Cerebellar nuclear complex (tissue), 1 donor: Measurements from ENCODE around the gene SEC62.

Experiments used
- DNase-seq, 2 experiments: peaks; one replicate each; lab custom pipeline; 2025; lab: John Stamatoyannopoulos, UW

SEC62 gene

GRCh38 chr3:169966951-169967915, 626 bp downstream of the SEC62 start:
- no peak for DNase-seq

- DNase-seq: no peak
Observed at GRCh38 chr3:169968224-169968885, 1.7 kb downstream of the SEC62 start.

GRCh38 chr3:169969174-169970095, 2.8 kb downstream of the SEC62 start:
- DNase-seq: no peak

- no peak for DNase-seq
Observed at GRCh38 chr3:169970847-169971246, 4.2 kb downstream of the SEC62 start.

- no peak for DNase-seq
Observed at GRCh38 chr3:169971522-169971921, 4.9 kb downstream of the SEC62 start.

GRCh38 chr3:169980055-169980454, 13.4 kb downstream of the SEC62 start:
- no peak for DNase-seq

GRCh38 chr3:169984292-169984691, 17.7 kb downstream of the SEC62 start:
- no peak for DNase-seq

- DNase-seq: no peak
Observed at GRCh38 chr3:169990431-169990830, 23.8 kb downstream of the SEC62 start.

GRCh38 chr3:169992156-169992555, 25.5 kb downstream of the SEC62 start:
- no peak for DNase-seq

GRCh38 chr3:169992781-169993180, 26.2 kb downstream of the SEC62 start:
- DNase-seq: no peak

GRCh38 chr3:169993761-169994160, 27.2 kb downstream of the SEC62 start:
- no peak for DNase-seq

- DNase-seq: no peak
Observed at GRCh38 chr3:169996063-169996462, 29.5 kb downstream of the SEC62 start.

- no peak for DNase-seq
Observed at GRCh38 chr3:169998668-169999131, 32.1 kb downstream of the SEC62 start.

GRCh38 chr3:169999433-169999832, 32.8 kb downstream of the SEC62 start:
- DNase-seq: no peak

- no peak for DNase-seq
Observed at GRCh38 chr3:170000051-170000450, 33.4 kb downstream of the SEC62 start.

GRCh38 chr3:170002231-170002630, 35.6 kb downstream of the SEC62 start:
- no peak for DNase-seq

- DNase-seq: no peak
Observed at GRCh38 chr3:170002879-170003278, 36.3 kb downstream of the SEC62 start.

GRCh38 chr3:170003881-170004356, 37.3 kb downstream of the SEC62 start:
- no peak for DNase-seq

- no peak for DNase-seq
Observed at GRCh38 chr3:170007031-170007663, 40.5 kb downstream of the SEC62 start.

GRCh38 chr3:170010498-170010897, 43.9 kb downstream of the SEC62 start:
- no peak for DNase-seq

GRCh38 chr3:170012683-170013400, 46.2 kb downstream of the SEC62 start:
- DNase-seq: no peak
